HG03354 (cell line): ENCODE results near the gene HMMR.
"Not testable (repeated sequence)": the region's sequence is repeated elsewhere in the genome, so short reads cannot be mapped to it uniquely, and the experiment has no call there.

Experiments used
- ATAC-seq: cut with Tn5 transposase; IDR thresholded peaks from one replicate; pipeline ENCODE4 v1.9.1; 2021; ENCODE audit warnings: mild to moderate bottlenecking; ENCODE audit not compliant: unreplicated experiment, poor library complexity, severe bottlenecking

HMMR gene

DNA sequence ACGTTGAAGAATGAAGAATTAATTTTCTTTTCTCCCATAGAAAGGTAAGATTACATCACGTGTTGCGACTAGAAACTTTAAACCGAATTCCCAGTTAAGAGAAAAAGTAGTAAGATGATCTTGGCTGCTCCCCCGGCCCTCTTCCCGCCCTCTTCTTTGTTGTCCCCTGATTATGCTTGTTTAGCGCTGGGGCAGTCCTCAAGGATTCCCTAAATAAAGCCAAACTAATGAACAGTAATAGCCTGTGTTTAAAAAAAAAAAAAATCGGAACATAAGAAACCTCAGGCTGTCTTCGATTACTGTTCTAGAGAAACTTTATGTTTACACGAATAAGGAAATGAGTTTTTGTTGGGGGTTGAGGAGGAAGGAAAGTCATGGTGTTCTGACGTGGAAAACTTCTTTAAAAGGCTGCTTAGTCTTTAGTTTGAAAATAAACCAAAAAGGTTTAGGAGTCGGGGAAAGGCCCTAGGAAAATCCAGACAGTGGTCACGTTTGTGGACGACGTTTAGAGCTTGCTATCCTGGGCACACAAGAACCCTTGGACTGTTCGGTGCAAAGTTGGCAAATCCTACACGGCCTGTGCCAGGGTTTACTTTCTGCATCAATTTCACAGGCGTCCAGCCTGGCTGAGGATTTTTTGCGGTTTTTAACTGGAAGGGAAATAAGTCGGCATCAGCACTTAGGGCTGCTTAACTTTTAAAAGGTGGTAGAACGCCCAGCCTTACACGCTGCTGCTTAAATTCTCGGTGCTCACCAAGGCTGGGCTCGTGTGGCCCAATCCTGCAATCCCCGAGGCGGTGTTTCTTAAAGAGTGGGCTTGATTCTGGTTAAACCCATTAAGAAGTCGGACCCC is 43.9 kb downstream of the HMMR start:
- ATAC-seq, result peak; percentile 3

DNA sequence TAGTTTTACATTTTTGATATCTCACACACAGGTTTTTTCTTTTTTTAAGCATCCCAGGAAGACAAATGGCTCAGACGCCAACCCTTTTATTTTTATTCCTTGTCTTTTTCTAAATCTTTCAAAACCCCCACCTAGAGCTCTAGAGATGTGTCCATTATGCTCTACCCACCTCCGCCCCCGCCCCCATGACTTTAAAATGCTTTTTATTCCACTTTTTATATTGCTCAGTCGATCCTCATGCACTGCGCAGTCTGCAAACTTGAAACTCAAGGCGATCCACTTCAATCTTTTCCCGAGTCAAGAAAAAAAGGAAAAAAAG is 44.6 kb downstream of the HMMR start:
- peak; percentile 1 for ATAC-seq

- peak; percentile 92 for ATAC-seq
These were observed 45.1 kb downstream of the HMMR start, which contains the start of gene MAT2B for GRCh38 chr5:163505368-163506094. Gene MAT2B, plus strand, starts transcription at chr5:163505619. Its CDS starts 68 bp downstream, at chr5:163505687.

DNA sequence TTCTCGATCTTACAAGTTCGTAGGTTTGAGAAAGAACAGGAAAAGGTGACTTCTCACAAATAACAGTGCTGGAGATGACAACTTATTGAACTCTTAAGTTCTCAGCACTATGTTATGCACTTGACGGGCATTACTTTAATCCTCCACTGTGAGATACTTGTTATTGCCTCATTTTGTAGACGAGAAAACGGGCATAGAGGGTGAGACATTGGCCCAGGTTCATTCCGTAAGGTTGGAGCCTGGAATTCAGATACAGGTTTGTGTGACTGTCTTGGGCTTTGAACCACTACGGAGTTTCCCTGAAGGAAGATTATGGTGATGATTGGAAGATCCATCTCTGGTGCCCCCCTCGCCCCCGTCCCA is 45.6 kb downstream of the HMMR start:
- peak; percentile 20 for ATAC-seq

DNA sequence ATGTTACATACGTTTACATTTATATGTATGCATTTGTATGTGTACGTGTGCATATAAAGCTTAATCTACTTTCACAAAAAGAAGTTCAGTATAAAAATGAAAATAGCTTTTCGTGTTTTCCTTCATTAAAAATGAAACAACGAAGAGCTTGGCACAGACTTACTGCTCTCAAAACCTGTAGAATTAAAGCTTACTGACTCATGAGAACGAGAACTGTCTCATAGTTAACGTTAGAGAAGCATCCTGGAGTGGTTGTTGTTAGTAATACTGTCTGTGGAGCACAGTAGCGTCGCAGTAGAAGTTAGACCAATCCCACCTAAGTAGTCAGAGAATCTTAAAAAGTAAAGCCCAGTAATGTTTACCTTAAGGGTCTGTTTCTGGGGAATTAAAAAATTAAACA is 46.3 kb downstream of the HMMR start:
- no peak for ATAC-seq

DNA sequence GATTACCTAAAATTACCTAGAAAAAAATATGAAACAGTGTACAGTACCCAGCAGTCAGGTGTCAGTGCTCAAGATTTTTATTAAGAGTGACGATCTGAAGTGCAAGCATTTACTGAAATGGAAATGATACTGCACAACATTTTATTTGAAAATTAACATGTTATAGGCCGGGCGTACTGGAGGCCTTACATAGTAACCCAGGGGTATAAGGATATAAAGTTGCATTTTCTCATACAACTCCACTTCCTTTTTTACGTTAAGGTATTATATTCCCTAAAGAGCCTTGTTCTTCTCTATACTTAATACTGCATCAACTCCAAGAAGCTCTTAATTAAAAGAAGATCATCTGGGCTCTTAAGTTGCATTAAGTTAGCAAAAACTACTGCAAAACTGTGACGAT is 48.3 kb downstream of the HMMR start:
- no peak for ATAC-seq

- no peak for ATAC-seq
These were observed 49.0 kb downstream of the HMMR start for GRCh38 chr5:163509291-163509951.

GRCh38 chr5:163512526-163512925 is 52.1 kb downstream of the HMMR start:
- ATAC-seq, result no peak

GRCh38 chr5:163525096-163525495 is 64.7 kb downstream of the HMMR start:
- no peak for ATAC-seq

- ATAC-seq, result no peak
These were observed 69.3 kb downstream of the HMMR start for GRCh38 chr5:163529698-163530097.

GRCh38 chr5:163531272-163531671 is 70.8 kb downstream of the HMMR start:
- no peak for ATAC-seq

DNA sequence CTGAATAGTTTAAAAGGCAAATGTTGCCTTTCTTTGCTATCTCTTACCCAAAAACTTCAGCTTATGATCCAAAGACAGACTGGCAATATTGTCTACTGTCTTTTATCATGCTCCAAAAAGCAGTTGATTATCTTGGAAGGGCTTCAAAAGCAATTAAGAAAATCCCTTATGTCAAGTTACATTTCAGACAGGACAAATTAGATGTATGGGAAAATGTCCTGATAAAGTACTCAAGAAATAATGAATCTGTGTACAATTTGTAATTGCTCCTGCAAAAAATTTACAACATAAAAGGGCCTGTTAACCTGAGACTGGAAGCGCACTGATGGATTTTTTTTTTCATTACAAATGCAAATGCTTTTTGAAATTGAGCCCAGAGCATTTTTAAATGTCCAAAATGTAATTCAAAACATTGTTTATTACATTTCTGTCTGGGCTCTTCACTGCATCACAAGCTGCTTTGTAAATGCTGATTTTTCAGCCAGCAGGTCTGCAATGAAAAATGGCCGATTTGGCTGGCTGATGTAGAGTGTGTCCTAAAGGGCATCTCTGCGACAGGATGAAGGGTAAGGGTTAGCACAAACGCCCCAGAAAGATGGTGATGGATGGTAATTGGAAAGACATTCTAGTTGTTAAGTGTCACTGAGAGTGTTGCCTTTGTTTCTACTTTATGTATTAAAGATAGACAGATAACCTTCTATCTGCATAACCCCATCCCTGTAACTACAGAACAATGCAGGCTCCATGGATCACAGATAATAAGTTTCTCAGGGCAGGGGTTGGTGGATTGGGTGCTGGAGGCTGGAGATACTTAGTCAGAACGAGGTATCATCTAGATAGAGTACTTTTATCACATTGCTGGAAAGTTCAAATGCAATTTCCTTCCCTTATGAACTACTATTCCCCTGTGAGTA is 72.0 kb downstream of the HMMR start:
- no peak for ATAC-seq

DNA sequence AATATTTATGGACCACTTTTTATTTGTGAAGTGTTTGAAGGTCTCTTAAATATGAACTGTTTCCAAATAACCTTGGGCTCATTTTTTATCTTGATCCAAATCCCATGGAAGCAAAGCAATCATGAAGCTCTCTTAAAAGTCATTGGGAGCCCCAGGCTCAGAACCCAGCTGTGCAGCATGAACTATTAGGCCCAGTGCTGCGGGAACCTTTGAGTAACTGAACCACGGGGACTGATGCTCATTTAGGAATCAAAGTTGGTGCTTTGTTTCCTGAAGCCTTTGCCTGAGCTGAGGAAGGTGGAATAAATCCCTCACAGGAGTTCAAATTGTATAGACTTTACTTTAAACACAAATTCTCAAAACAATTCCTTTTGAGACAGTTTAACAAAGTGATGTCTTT is 72.8 kb downstream of the HMMR start:
- ATAC-seq, result no peak

DNA sequence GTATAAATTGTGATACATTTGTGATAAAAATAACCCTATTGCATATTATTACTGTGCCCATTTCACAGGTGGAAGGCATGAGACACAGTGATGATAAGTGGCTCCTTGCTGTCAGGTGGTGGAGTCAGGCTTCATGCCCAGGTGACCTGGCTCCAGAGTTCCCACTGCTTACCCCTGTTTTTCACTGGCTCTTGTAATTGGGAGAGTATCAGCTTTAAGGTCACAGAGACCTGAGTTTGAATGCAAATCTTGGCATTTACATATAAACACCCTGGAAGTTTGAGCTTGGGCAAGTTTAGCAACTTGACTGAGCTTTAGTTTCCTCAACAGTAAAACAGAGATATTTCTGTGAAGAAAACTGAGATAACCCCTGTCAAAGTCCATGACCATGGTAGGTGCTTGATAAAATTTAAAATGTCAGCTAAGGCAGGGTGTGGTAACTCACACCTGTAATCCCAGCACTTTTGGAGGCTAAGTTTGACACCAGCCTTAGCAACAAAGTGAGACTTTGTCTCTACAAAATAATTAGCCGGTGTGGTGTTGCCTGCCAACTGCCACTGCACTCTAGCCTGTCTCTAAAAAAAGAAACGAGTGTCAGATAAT is 74.2 kb downstream of the HMMR start:
- ATAC-seq, result no peak

DNA sequence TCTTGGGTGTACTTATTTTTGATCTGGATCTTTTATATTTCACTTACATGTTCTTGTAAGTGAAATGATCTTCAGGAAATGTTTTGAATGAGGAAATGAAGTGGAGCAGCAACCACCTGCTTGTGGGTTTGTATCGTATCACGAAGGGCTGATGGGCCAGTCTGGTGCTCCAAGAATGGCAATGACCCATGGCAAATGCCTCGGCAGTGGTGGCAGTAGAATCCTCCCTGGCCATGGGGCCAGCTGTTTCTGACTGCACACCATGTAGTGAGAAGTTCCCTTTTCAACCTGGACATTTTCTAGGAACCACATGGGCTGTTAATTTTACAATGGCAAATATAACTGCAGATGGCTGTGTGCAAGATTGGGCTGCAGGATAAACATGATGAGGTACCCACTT is 74.9 kb downstream of the HMMR start:
- no peak for ATAC-seq

- ATAC-seq, result not testable (repeated sequence)
These were observed 76.0 kb downstream of the HMMR start for GRCh38 chr5:163536442-163536841.

DNA sequence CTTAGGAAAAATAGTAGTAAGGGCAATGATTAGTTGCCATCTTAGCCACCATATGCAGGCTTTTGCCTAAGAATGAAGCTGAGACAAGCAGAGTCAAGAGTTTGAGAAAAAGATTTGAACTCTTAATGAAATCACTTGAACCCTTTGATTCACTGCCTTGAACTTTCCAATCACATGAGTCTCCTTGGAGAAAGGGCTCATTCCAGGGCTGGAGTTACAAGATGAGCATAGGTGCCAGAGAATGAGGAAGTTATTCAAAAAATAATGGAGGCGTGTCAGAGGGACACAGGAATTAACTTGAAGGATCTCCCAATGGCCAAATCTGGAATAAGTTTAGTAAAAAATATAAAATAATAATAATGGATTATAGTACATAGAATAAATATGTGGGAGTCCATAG is 80.3 kb downstream of the HMMR start:
- no peak for ATAC-seq
